H1 (cell line): ENCODE data around the gene ZFP69. TPM values are rescaled to one million over a fixed set of nuclear protein-coding genes. Genes with fewer than 3 reads are reported as not detected.

Experiments used
- BCL11A ChIP-seq, 2 experiments: IDR thresholded peaks; one replicate each; pipeline ENCODE4 v1.6.1; 2011; ENCODE audit warnings: low read depth in 2 of 2, low read length in 2 of 2, mild to moderate bottlenecking in 2 of 2
- CREB1 ChIP-seq: IDR thresholded peaks from 2 replicates; pipeline ENCODE4 v1.6.1; 2012; ENCODE audit warnings: inconsistent platforms
- GTF2F1 ChIP-seq: IDR thresholded peaks from 2 replicates; pipeline ENCODE4 v1.6.1; 2012; ENCODE audit warnings: low read depth, low read length, improper control_type of control experiment, borderline replicate concordance
- KDM1A ChIP-seq: fragments of 200-600, 300-600 bp; sonication (generic); IDR thresholded peaks from 2 replicates; pipeline ENCODE4 v1.7.1; 2016; ENCODE audit warnings: mild to moderate bottlenecking, low read length, borderline replicate concordance
- PHF8 ChIP-seq: fragments of 200-600 bp; sonication (generic); conservative IDR thresholded peaks from 2 replicates; pipeline ENCODE4 v1.7.1; 2012; ENCODE audit warnings: low read depth, mild to moderate bottlenecking, inconsistent platforms, low read length, moderate library complexity
- POLR2AphosphoS5 ChIP-seq: IDR thresholded peaks from 2 replicates; pipeline ENCODE4 v1.6.1; 2011; ENCODE audit warnings: low read depth, low read length
- POU5F1 ChIP-seq: IDR thresholded peaks from 2 replicates; pipeline ENCODE4 v1.6.1; 2011; ENCODE audit warnings: low read depth, mild to moderate bottlenecking, low read length, moderate library complexity
- SAP30 ChIP-seq: fragments of 300-600 bp; sonication (generic); IDR thresholded peaks from 2 replicates; pipeline ENCODE4 v1.7.1; 2012; ENCODE audit warnings: low read length, moderate library complexity, mild to moderate bottlenecking, inconsistent platforms; ENCODE audit not compliant: insufficient read depth, insufficient replicate concordance
- TBP ChIP-seq: IDR thresholded peaks from 2 replicates; pipeline ENCODE4 v1.6.1; 2011; ENCODE audit warnings: low read depth, low read length, improper control_type of control experiment
- polyA plus RNA-seq, 7 experiments: library from polyadenylated mRNA; depleted of rRNA in 3 of 7; stranded (reverse) in 5 of 7; unstranded in 2 of 7; fragments of >200 nt in 5 of 7; fragments of 200-250 nt in 2 of 7; gene quantifications; 1 replicate in 5 of 7; 2 replicates in 1 of 7; 4 replicates in 1 of 7; pipeline versions ENCODE4 v1.2.1 to v1.2.3, GENCODE V29; 2011 to 2013; ENCODE audit warnings: missing spikeins in 2 of 7, mixed read lengths in 2 of 7
- total RNA-seq: library from RNA; stranded (reverse); fragmentation: NEBNext Ultra II Directional; extraction: Animal tissue kit (Norgen Biotek cat#: 25700); gene quantifications from 2 replicates; pipeline ENCODE4 v1.2.1, GENCODE V29; 2021

Gene ZFP69
- total and polyA plus RNA-seq, 2 of the 8 experiments (the other 6 are each of a cell fraction or from before 2014, with no cell fraction given) = 1.0 to 4.3 TPM

DNA sequence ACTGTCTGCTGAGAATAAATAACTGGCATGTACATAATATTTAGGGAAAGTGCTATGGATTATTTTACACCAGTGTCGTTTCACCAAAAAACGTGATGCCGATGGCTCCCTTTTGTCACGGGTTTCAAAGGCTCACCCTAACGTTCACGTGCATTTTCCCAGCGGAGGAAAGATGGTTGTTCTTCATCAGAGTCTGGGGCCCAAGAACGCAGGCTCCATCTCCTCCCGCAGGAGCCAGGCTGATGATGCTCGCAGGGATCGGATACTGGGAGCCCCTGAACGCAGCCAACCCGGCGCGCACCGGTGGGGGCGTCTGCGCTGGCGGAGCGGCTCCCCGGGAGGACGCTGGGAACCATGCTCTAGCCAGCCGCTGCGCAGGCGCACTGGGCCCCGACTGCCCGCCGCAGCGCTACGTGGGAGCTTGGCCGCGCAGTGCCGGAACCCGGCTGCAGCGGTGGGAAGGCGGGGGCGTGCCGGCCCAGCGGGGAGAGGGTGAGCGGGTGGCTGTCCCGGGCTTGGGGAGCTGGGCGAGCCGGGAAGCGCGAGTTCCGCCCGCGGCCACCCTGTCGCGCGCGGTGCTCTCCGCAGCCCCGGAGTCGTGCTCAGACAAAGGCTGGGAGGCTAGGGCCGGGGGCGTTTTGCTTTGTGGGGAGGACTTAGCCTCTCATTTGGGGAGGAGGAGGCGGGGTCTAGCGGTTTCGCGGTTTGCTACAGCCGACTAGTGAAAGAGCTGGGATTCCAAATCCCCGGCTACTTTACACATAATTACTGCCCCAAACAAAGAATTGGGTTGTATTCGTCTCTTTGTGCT lies 27.2 kb upstream of the ZFP69 start, which contains the start of gene ZFP69B (continued):
- TF ChIP-seq GTF2F1 (no peak), TBP (peak; percentile 62; the same call in 1 of the 2 replicates), POLR2AphosphoS5 (peak; percentile 79), BCL11A (IDR thresholded peaks at IDR 0.05; ENCODE audit: low read depth in 2 of 2, low read length in 2 of 2) (no peak), CREB1 (peak; percentile 45), SAP30 (no peak), PHF8 (peak; percentile 73), KDM1A (peak; percentile 25; the same call in 1 of the 2 replicates), POU5F1 (no peak)
